SW480 (cell line): Measurements from ENCODE around the gene TMTC2.
"Not testable (repeated sequence)": the region's sequence is repeated elsewhere in the genome, so short reads cannot be mapped to it uniquely, and the experiment has no call there.

ENCODE experiments used
- DNase-seq: peaks from one replicate; pipeline ENCODE4 v3.0.0-alpha.2; 2016; ENCODE audit warnings: low spot score

Gene TMTC2

GRCh38 chr12:82842480-82842879, 155.8 kb downstream of the TMTC2 start:
- no peak for DNase-seq

GRCh38 chr12:82845076-82845475, 158.4 kb downstream of the TMTC2 start:
- not testable (repeated sequence) for DNase-seq

- DNase-seq: no peak
Observed at GRCh38 chr12:82848845-82849244, 162.1 kb downstream of the TMTC2 start.

- DNase-seq: no peak
Observed at GRCh38 chr12:82852529-82852928, 165.8 kb downstream of the TMTC2 start.

- DNase-seq: no peak
Observed at GRCh38 chr12:82855872-82856271, 169.2 kb downstream of the TMTC2 start.

- DNase-seq: no peak
Observed at GRCh38 chr12:82857276-82857675, 170.6 kb downstream of the TMTC2 start.

GRCh38 chr12:82857911-82858533, 171.3 kb downstream of the TMTC2 start:
- no peak for DNase-seq

GRCh38 chr12:82858534-82858917, 171.8 kb downstream of the TMTC2 start:
- no peak for DNase-seq

GRCh38 chr12:82862069-82862841, 175.5 kb downstream of the TMTC2 start:
- no peak for DNase-seq

GRCh38 chr12:82862876-82863649, 176.4 kb downstream of the TMTC2 start:
- no peak for DNase-seq

GRCh38 chr12:82866227-82866775, 179.6 kb downstream of the TMTC2 start:
- no peak for DNase-seq

GRCh38 chr12:82866946-82867345, 180.2 kb downstream of the TMTC2 start:
- no peak for DNase-seq

GRCh38 chr12:82867762-82868500, 181.2 kb downstream of the TMTC2 start:
- no peak for DNase-seq

- DNase-seq: no peak
Observed at GRCh38 chr12:82870771-82871377, 184.2 kb downstream of the TMTC2 start.

GRCh38 chr12:82872088-82872487, 185.4 kb downstream of the TMTC2 start:
- DNase-seq: no peak

- no peak for DNase-seq
Observed at GRCh38 chr12:82873309-82873708, 186.6 kb downstream of the TMTC2 start.

GRCh38 chr12:82873951-82874350, 187.2 kb downstream of the TMTC2 start:
- DNase-seq: no peak

- DNase-seq: no peak
Observed at GRCh38 chr12:82874945-82875344, 188.2 kb downstream of the TMTC2 start.

GRCh38 chr12:82876075-82876474, 189.4 kb downstream of the TMTC2 start:
- DNase-seq: no peak

GRCh38 chr12:82877963-82878362, 191.3 kb downstream of the TMTC2 start:
- no peak for DNase-seq

- DNase-seq: no peak
Observed at GRCh38 chr12:82880442-82880901, 193.8 kb downstream of the TMTC2 start.
